HepG2 (cell line): Measurements from ENCODE around the gene ZNF629. TPM values are rescaled to one million over a fixed set of nuclear protein-coding genes. Genes with fewer than 3 reads are reported as not detected.

Experiments
- ATRX ChIP-seq: sonication (generic); formaldehyde crosslinking; IDR thresholded peaks from 2 replicates; pipeline ENCODE4 v1.4.0; 2020; ENCODE audit warnings: missing genetic modification reagents, borderline replicate concordance
- CENPBD1 ChIP-seq: sonication (generic); formaldehyde crosslinking; IDR thresholded peaks from 2 replicates; pipeline ENCODE4 v1.8.0; 2022; ENCODE audit warnings: missing genetic modification reagents, low read depth, mild to moderate bottlenecking, borderline replicate concordance
- FLYWCH1 ChIP-seq: sonication (generic); formaldehyde crosslinking; IDR thresholded peaks from 2 replicates; pipeline ENCODE4 v1.8.1; 2023; ENCODE audit warnings: mild to moderate bottlenecking, missing genetic modification reagents
- HDAC2 ChIP-seq: sonication (generic); formaldehyde crosslinking; IDR thresholded peaks from 2 replicates; pipeline ENCODE4 v1.4.0; 2020; ENCODE audit warnings: missing genetic modification reagents
- HNRNPK ChIP-seq: fragments of 200-400 bp; formaldehyde crosslinking; IDR thresholded peaks from 2 replicates; pipeline ENCODE4 v1.6.1; 2018; ENCODE audit warnings: low read length, low read depth, moderate library complexity, mild to moderate bottlenecking; ENCODE audit not compliant: poor library complexity, severe bottlenecking
- MAFF ChIP-seq: IDR thresholded peaks from 2 replicates; pipeline ENCODE4 v1.6.1; 2011; ENCODE audit warnings: low read depth, low read length, improper control_type of control experiment
- NR2C2 ChIP-seq: sonication (generic); formaldehyde crosslinking; IDR thresholded peaks from 2 replicates; pipeline ENCODE4 v1.4.0; 2020; ENCODE audit warnings: missing genetic modification reagents, mild to moderate bottlenecking, moderate library complexity, borderline replicate concordance
- RBM22 ChIP-seq: fragments of 200-400 bp; formaldehyde crosslinking; optimal IDR thresholded peaks from 2 replicates; pipeline ENCODE3; 2017; ENCODE audit warnings: mild to moderate bottlenecking, low read length, moderate library complexity
- SOX13 ChIP-seq, 3 experiments: fragments of 450-650 bp in 1 of 3; sonication (generic) in 1 of 3; formaldehyde crosslinking in 1 of 3; IDR thresholded peaks in 2 of 3; conservative IDR thresholded peaks in 1 of 3; 2 replicates each; pipeline versions ENCODE4 v1.5.0 to v1.6.1; 2016 to 2020; ENCODE audit warnings: antibody characterized with exemption in 1 of 3, mild to moderate bottlenecking in 1 of 3, missing compliant biosample characterization in 1 of 3, missing genetic modification reagents in 1 of 3, moderate library complexity in 1 of 3
- TERF1 ChIP-seq: sonication (generic); formaldehyde crosslinking; IDR thresholded peaks from 2 replicates; pipeline ENCODE4 v1.8.0; 2022; ENCODE audit warnings: mild to moderate bottlenecking, missing genetic modification reagents, moderate library complexity
- ZBTB43 ChIP-seq: sonication (generic); formaldehyde crosslinking; conservative IDR thresholded peaks from 2 replicates; pipeline ENCODE4 v1.4.0; 2020; ENCODE audit warnings: missing genetic modification reagents
- ZBTB44 ChIP-seq: sonication (generic); formaldehyde crosslinking; IDR thresholded peaks from 2 replicates; pipeline ENCODE4 v1.4.0; 2020; ENCODE audit warnings: missing genetic modification reagents
- ZMAT3 ChIP-seq: sonication (generic); formaldehyde crosslinking; conservative IDR thresholded peaks from 2 replicates; pipeline ENCODE4 v1.7.0; 2021; ENCODE audit warnings: missing genetic modification reagents
- ZNF101 ChIP-seq: sonication (generic); formaldehyde crosslinking; IDR thresholded peaks from 2 replicates; pipeline ENCODE4 v1.4.0; 2020; ENCODE audit warnings: mild to moderate bottlenecking, low read depth, missing genetic modification reagents, borderline replicate concordance
- ZNF720 ChIP-seq: sonication (generic); formaldehyde crosslinking; IDR thresholded peaks from 2 replicates; pipeline ENCODE4 v1.4.0; 2020; ENCODE audit warnings: missing genetic modification reagents
- ZNF790 ChIP-seq: sonication (generic); formaldehyde crosslinking; IDR thresholded peaks from 2 replicates; pipeline ENCODE4 v1.8.0; 2022; ENCODE audit warnings: missing genetic modification reagents, mild to moderate bottlenecking, borderline replicate concordance
- ZNF816 ChIP-seq: sonication (generic); formaldehyde crosslinking; IDR thresholded peaks from 2 replicates; pipeline ENCODE4 v1.8.0; 2022; ENCODE audit warnings: missing genetic modification reagents, mild to moderate bottlenecking, borderline replicate concordance
- polyA plus RNA-seq, 8 experiments: library from polyadenylated mRNA; depleted of rRNA in 3 of 8; stranded (reverse) in 7 of 8; unstranded in 1 of 8; fragments of >200 nt; fragmentation: Illumina TruSeq in 4 of 8; extraction: Trizol in 4 of 8; gene quantifications; 2 replicates each; pipeline versions ENCODE4 v1.2.1 to v1.2.3, GENCODE V29; 2011 to 2016; ENCODE audit warnings: low read depth in 4 of 8, missing spikeins in 1 of 8, mixed read lengths in 1 of 8; ENCODE audit not compliant: insufficient read depth in 1 of 8
- total RNA-seq, 5 experiments: library from RNA; depleted of rRNA; stranded (reverse); fragments of >200 nt; fragmentation: Illumina TruSeq; extraction: Trizol; gene quantifications; 2 replicates each; pipeline ENCODE4 v1.2.3, GENCODE V29; 2016; ENCODE audit warnings: low read depth in 1 of 5
- TF ChIP-seq, protein P1 (sequence below): sonication (generic); formaldehyde crosslinking; IDR thresholded peaks from 2 replicates; pipeline ENCODE4 v1.8.0; 2022; ENCODE audit warnings: missing genetic modification reagents, mild to moderate bottlenecking, borderline replicate concordance
- TF ChIP-seq, protein P2 (sequence below): sonication (generic); formaldehyde crosslinking; IDR thresholded peaks from 2 replicates; pipeline ENCODE4 v1.4.0; 2020; ENCODE audit warnings: missing genetic modification reagents

Gene ZNF629
- total and polyA plus RNA-seq, 2 of the 13 experiments (the other 11 are each of a cell fraction or from before 2014, with no cell fraction given): 6.1 to 16.5 TPM

GRCh38 chr16:30775392-30776188 lies 11.4 kb downstream of the ZNF629 start (continued):
- TF ChIP-seq ZBTB44 (CRISPR knock-in tag): no peak; the same call in 1 of the 2 replicates
- no peak for TF ChIP-seq ZNF101 (CRISPR knock-in tag)
- peak; percentile 4; the same call in 1 of the 2 replicates for TF ChIP-seq CENPBD1 (CRISPR knock-in tag)
- TF ChIP-seq, protein P1, sequence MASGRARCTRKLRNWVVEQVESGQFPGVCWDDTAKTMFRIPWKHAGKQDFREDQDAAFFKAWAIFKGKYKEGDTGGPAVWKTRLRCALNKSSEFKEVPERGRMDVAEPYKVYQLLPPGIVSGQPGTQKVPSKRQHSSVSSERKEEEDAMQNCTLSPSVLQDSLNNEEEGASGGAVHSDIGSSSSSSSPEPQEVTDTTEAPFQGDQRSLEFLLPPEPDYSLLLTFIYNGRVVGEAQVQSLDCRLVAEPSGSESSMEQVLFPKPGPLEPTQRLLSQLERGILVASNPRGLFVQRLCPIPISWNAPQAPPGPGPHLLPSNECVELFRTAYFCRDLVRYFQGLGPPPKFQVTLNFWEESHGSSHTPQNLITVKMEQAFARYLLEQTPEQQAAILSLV (CRISPR knock-in tag): peak; percentile 88
- TF ChIP-seq ZNF720 (CRISPR knock-in tag): peak; percentile 20; the same call in 1 of the 2 replicates
- no peak for TF ChIP-seq SOX13 (IDR thresholded peaks at IDR 0.05)
- TF ChIP-seq SOX13 (CRISPR knock-in tag; conservative IDR thresholded peaks at IDR 0.05 in 1 of 2, IDR thresholded peaks at IDR 0.05 in 1 of 2): peak in 1 of 2 experiments; percentile 27; a peak in 1 of 4 replicates
- peak; percentile 82 for TF ChIP-seq NR2C2
- peak; percentile 68 for TF ChIP-seq HDAC2 (CRISPR knock-in tag)
- 0 out of 2 replicates have a peak, but pooled peaks have one; percentile 58 for TF ChIP-seq FLYWCH1
- no peak for TF ChIP-seq ZNF790 (CRISPR knock-in tag)
- TF ChIP-seq, protein P2, sequence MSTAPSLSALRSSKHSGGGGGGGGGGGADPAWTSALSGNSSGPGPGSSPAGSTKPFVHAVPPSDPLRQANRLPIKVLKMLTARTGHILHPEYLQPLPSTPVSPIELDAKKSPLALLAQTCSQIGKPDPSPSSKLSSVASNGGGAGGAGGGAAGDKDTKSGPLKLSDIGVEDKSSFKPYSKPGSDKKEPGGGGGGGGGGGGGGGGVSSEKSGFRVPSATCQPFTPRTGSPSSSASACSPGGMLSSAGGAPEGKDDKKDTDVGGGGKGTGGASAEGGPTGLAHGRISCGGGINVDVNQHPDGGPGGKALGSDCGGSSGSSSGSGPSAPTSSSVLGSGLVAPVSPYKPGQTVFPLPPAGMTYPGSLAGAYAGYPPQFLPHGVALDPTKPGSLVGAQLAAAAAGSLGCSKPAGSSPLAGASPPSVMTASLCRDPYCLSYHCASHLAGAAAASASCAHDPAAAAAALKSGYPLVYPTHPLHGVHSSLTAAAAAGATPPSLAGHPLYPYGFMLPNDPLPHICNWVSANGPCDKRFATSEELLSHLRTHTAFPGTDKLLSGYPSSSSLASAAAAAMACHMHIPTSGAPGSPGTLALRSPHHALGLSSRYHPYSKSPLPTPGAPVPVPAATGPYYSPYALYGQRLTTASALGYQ (CRISPR knock-in tag): peak; percentile 40; the same call in 1 of the 2 replicates
- no peak for TF ChIP-seq ZNF816 (CRISPR knock-in tag)
- peak; percentile 88 for TF ChIP-seq HNRNPK
- TF ChIP-seq RBM22: peak; percentile 95
- no peak; the same call in 1 of the 2 replicates for TF ChIP-seq ZBTB43 (CRISPR knock-in tag)
- 0 out of 2 replicates have a peak, but pooled peaks have one; percentile 29 for TF ChIP-seq TERF1 (CRISPR knock-in tag)
- peak; percentile 59; the same call in 1 of the 2 replicates for TF ChIP-seq ZMAT3
- TF ChIP-seq ATRX (CRISPR knock-in tag): peak; percentile 13; the same call in 1 of the 2 replicates
- TF ChIP-seq MAFF: no peak
